ENCODE results near the gene RUSF1.
"Not testable (repeated sequence)": the region's sequence is repeated elsewhere in the genome, so short reads cannot be mapped to it uniquely, and the experiment has no call there.

The RUSF1 gene

DNA sequence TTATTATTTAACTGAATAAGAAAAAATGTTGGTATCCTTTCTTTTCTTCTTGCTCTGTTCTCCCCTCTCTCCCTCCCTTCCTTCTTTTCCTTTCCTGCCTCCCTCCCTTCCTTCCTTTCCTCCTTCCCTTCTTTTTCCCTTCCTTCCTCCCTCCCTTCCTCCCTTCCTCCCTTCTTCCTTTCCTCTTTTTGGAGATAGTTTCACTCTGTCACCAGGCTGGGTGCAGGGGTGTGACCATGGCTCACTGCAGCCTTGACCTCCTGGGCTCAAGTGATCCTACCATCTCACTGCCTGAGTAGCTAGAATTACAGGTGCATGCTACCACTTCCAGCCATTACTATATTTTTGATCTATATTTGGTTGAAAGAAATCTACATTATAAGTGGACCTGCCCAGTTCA lies 5.7 kb upstream of the RUSF1 start:
- no peak for DNase-seq

DNA sequence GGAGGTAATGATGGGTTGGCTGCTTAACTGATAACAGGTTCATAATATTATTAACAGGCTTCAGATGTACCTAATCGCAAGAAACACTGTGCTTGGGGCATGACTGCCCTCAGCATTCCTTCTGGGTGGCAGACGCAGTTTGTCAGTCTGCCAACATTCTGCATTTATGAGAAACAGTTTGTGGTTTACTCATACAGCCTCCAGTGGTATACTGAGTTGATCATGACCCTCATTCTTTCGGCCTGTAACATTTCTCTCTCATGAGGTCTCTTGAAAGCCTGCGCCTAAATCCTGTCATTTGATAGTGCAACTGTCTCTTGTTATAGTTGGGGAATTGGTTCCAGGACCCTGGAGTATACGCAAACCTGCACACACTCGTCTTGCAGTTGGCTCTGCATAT lies 4.9 kb upstream of the RUSF1 start:
- DNase-seq: no peak

GRCh38 chr16:31508706-31509195 lies 560 bp upstream of the RUSF1 start:
- no peak for DNase-seq

DNA sequence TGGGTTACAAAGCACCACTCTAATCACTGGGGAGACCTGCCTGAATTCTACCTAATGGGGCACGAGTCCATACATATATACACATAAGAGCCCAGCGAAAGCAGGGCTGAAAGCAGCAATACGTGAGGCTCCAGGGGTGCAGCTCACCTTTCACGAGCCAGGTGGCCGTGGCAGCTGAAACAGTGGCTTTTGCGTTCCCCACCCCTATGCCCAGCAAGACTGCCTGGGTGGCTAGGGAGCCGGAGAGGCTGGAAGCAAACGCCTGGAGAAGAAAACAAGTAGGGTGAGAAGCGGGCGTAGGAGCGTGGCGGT lies 618 bp downstream of the RUSF1 start:
- DNase-seq: no peak

- DNase-seq: no peak
Observed at GRCh38 chr16:31505483-31505882, 2.7 kb downstream of the RUSF1 start.

DNA sequence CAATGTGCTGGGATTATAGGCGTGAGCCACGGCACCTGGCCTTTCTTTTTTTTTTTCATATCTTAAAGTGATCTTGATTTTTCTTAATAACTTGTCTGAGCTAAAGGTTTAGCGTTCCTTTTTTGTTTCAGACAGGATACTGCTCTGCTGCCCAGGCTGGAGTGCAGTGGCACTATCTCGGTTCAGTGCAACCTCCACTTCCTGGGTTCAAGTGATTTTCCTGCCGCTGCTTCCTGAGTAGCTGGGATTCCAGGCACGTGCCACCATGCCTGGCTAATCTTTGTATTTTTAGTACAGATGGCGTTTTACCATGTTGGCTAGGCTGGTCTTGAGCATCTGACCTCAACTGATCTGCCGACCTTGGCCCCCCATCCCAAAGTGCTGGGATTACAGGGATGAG lies 4.0 kb downstream of the RUSF1 start:
- DNase-seq: no peak

DNA sequence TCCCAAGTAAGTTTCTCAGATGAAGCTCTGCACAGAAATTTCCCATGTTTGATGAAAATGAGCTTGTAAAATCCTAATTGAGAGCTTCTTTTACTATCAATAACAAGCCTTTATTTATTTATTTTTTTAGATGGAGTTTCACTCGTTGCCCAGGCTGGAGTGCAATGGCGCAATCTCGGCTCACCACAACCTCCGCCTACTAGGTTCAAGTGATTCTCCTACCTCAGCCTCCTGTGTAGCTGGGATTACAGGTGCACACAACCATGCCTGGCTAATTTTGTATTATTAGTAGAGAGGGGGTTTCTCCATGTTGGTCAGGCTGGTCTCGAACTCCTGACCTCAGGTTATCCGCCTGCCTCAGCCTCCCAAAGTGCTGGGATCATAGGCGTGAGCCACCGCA lies 4.6 kb downstream of the RUSF1 start:
- DNase-seq: not testable (repeated sequence)

DNA sequence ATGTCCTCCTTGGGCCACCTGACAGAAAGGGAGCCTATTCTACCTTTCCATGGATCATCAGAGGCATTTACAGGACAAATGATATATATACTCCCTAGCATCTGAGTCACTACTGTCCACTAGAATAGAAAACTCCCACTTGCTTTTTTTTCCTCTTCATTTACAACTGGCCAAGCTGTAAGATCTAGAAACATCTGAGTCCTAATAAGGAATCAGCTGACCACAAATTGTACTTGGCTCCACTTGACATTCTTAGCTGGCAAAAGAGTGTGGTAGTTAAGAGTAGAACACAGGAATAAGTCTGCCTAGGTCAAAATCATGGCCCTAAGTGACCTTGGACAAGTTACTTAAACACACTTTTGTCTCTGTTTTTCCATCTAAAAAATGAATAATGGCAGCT lies 5.2 kb downstream of the RUSF1 start:
- no peak for DNase-seq

- DNase-seq: no peak
Observed at GRCh38 chr16:31501966-31502348, 6.2 kb downstream of the RUSF1 start.

- DNase-seq: no peak
Observed at GRCh38 chr16:31501226-31501965, 6.8 kb downstream of the RUSF1 start.

DNA sequence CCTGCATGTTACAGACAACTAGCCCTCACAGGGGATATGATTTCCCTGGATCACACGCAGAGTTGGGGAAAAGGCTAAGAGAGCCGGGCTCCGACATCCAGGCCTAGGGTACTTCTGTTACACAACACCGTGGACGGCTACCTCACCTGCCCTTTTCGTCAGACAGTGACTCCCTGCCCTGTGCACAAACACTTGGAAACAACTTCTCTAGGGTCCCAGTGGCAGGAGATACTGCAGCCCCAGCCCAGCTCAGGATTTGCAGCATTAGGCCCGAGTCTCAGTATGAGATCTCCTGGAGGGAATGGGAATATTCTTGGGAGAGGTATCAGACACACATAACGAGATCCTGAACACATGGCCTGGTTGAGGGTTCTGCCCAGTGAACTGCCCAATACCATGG lies 8.3 kb downstream of the RUSF1 start:
- no peak for DNase-seq

DNA sequence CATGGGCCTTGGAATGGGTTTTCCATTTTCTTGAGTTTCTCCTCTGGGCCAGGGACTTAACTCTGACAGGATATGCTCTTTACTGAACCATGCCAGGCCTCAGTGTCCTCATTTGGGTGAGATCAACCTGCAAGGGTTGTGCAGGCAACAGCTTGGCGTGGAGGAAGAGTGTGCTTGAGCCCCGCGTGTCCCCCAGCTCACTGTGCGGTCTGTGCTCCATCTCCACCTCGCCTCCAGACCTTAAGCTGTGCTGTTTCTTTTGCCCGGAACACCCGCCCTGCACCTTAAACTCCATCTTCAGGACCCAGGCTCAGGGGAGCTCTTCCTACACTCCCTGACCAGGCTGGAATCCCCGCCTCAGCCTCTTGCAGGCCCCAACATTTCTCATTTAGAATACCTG lies 9.7 kb downstream of the RUSF1 start:
- no peak for DNase-seq

- DNase-seq: no peak
Observed at GRCh38 chr16:31496670-31497069, 11.5 kb downstream of the RUSF1 start.

GRCh38 chr16:31493506-31494125 lies 14.6 kb downstream of the RUSF1 start:
- no peak for DNase-seq

- DNase-seq: no peak
Observed at GRCh38 chr16:31491778-31492418, 16.3 kb downstream of the RUSF1 start.

DNA sequence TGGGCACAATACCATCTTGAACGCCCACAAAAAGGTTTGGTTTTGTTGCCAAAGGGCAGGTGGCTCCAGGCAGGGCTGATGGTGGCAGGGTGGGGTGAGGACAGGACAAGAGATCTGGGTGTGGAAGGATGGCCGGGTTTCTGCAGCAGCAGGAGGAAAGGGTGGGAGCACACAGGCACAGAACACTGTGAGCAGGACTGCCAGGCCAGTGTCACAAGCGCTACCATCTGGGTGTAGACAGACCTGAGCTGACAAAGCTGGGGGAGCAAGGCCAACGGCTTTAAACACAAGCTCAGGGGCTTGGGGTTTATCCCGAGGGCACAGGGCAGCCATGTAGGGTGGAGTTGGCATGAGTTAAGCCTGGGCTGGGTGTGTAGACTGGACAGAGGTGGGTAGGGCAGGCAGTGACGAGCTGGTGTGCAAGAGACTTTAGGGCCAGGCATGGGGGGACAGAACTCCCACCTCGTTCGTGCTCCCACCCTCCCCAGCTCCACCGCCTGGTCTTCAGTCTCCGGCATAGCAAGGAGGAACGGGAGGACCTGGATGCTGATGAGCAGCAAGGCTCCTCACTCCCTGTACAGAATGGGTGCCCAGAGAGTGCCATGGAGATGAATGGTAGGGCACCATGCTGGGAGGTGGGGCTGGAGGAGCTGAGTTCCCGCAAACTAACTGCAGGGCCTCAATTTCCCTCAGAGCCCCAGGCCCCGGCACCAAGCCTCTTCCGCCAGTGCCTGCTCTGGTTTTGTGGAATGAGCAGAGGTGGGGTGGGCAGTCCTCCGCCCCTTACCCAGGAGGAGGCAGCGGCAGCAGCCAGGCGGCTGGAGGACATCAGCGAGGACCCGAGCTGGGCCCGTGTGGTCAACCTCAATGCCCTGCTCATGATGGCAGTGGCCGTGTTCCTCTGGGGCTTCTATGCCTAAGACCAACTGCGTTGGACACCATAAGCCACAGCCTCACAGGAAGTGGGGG lies 18.3 kb downstream of the RUSF1 start:
- no peak for DNase-seq

GRCh38 chr16:31489298-31489564 lies 19.0 kb downstream of the RUSF1 start:
- no peak for DNase-seq

GRCh38 chr16:31488468-31489297 lies 19.5 kb downstream of the RUSF1 start:
- no peak for DNase-seq

GRCh38 chr16:31487720-31488467 lies 20.3 kb downstream of the RUSF1 start:
- DNase-seq: no peak

- no peak for DNase-seq
Observed at GRCh38 chr16:31487071-31487719, 21.0 kb downstream of the RUSF1 start.

DNA sequence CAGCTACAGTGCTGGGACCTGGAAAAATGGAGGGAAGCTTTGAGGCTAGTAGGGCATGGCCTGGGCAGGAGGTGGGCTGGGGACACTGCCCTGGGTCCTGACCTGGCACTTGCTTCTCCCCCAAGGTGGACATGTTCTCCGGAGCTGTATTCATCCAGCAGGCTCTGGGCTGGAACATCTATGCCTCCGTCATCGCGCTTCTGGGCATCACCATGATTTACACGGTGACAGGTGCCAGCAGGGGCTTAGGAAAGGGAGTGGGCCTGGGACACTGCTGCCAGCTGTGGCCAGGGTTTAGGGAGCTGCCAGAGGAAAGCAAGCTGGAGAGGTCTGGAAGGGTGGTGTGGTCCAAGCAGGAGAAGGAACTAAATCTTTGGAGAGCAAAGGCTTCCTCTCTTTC lies 22.1 kb downstream of the RUSF1 start:
- DNase-seq: no peak

All from NCI-H2029 (cell line).